ENCODE measurements around the gene RPEL1. TPM values are rescaled to one million over a fixed set of nuclear protein-coding genes. Genes with fewer than 3 reads are reported as not detected.

RPEL1 gene
- total RNA-seq, 2 donors from 2014 or later = not detected

DNA sequence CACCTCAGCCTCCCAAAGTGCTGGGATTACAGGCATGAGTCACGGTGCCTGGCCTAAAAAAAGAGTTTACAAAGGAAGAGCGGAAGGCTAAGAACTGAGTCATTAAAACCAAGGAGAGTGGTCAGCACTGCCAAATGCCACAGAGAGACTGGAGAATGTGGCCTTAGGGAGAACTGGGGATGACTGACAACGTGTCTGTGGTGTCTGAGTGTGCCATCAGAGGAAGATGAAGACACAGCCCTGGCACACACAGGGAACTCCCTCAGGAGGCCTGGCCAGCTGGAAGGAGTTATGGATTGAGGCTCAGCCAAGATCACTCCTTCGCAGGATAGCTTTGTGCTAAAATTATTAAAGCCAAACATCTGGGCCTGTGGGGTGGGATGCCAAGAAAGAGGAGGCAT, 27.4 kb downstream of the RPEL1 start:
- DNase-seq (ENCODE audit: low spot score) (peak; percentile 45), ATAC-seq (ENCODE audit: insufficient number of reproducible peaks, low FRiP score, low read depth) (peak; percentile 92)
- Histone ChIP-seq H3K4me3 (no peak overlapping the region), H3K9me3 (no peaks in the 10 kb centered on the region), H3K27me3 (replicated peaks; ENCODE audit: insufficient read depth) (peaks cover 3% of the 10 kb centered on the region), H3K36me3 (no peaks in the 10 kb centered on the region), H3K27ac (peak overlapping the region in 1 of 2 donors; percentile 57), H3K4me1 (ENCODE audit: control insufficient read depth in 1 of 2, low read depth in 2 of 2) (peaks cover 16 to 29% of the 10 kb centered on the region in 2 donors)
- TF ChIP-seq, protein P1, sequence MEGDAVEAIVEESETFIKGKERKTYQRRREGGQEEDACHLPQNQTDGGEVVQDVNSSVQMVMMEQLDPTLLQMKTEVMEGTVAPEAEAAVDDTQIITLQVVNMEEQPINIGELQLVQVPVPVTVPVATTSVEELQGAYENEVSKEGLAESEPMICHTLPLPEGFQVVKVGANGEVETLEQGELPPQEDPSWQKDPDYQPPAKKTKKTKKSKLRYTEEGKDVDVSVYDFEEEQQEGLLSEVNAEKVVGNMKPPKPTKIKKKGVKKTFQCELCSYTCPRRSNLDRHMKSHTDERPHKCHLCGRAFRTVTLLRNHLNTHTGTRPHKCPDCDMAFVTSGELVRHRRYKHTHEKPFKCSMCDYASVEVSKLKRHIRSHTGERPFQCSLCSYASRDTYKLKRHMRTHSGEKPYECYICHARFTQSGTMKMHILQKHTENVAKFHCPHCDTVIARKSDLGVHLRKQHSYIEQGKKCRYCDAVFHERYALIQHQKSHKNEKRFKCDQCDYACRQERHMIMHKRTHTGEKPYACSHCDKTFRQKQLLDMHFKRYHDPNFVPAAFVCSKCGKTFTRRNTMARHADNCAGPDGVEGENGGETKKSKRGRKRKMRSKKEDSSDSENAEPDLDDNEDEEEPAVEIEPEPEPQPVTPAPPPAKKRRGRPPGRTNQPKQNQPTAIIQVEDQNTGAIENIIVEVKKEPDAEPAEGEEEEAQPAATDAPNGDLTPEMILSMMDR (IDR thresholded peaks at IDR 0.05) = no peak

DNA sequence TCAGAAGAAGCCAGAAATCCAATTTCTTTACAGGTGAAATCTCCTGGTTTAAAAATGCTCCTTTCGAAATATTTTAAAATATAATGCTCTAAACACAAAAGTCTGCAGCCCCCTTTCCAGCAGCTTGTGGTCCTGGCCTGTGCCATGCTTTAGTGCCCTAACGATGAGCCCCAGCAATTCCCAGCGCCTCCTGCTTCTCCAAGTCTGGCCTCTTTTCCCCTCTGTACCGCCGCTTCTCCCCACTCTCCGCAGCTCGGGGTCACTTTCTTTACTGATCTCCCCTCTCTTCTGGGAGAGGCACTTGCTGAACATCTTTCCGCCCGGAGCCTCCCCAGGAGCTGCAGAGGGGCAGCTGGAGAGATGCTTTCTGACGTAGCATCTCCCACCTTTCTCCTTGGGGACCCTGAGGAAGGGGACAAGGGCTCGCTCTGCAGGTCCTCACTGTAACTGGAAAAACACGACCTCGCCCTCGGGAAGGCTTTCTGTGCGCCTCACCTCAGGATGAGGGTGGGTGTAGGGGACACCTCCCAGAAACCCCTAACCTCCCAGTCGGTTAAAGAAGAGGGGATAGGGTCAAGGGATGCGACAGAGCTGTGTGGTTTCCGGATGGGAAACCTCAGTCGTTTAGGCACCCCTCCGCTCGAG, 30.7 kb downstream of the RPEL1 start:
- no peaks in the 10 kb centered on the region for H3K9me3 ChIP-seq
- H3K27ac ChIP-seq = no peak overlapping the region
- TF ChIP-seq, protein P1 (IDR thresholded peaks at IDR 0.05) = no peak
- ATAC-seq (ENCODE audit: insufficient number of reproducible peaks, low FRiP score, low read depth) = no peak
- H3K36me3 ChIP-seq = no peaks in the 10 kb centered on the region
- DNase-seq (ENCODE audit: low spot score) = no peak
- peaks cover 16 to 30% of the 10 kb centered on the region in 2 donors for H3K4me1 ChIP-seq (ENCODE audit: control insufficient read depth in 1 of 2, low read depth in 2 of 2)
- H3K27me3 ChIP-seq (replicated peaks; ENCODE audit: insufficient read depth) = peaks cover 5% of the 10 kb centered on the region
- no peak overlapping the region for H3K4me3 ChIP-seq

DNA sequence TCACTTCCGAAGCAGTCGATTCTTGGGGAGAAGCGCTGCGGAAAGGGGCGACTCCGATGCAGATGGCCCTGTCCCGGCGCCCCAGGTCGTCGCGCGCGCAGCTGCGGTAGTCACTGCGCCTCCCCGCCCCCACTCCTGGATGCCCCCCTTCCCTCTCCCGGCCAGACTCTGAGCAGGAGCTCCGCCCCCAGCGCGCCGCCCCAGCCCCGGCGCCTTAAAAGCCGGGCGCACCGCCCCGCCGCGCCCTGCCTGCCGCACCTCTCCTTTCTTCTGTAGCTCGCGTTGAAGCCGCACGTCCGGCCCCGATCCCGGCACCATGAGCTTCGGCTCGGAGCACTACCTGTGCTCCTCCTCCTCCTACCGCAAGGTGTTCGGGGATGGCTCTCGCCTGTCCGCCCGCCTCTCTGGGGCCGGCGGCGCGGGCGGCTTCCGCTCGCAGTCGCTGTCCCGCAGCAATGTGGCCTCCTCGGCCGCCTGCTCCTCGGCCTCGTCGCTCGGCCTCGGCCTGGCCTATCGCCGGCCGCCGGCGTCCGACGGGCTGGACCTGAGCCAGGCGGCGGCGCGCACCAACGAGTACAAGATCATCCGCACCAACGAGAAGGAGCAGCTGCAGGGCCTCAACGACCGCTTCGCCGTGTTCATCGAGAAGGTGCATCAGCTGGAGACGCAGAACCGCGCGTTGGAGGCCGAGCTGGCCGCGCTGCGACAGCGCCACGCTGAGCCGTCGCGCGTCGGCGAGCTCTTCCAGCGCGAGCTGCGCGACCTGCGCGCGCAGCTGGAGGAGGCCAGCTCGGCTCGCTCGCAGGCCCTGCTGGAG, 31.4 kb downstream of the RPEL1 start, which contains the start of gene INA:
INA (plus strand) TSS at position 243 of the 817 bp plus-strand sequence; CDS start at position 317, 74 bp downstream.
- ATAC-seq (ENCODE audit: insufficient number of reproducible peaks, low FRiP score, low read depth) (no peak), DNase-seq (ENCODE audit: low spot score) (no peak)
- no peaks in the 10 kb centered on the region for H3K36me3 ChIP-seq
- TF ChIP-seq, protein P1 (IDR thresholded peaks at IDR 0.05) = no peak
- H3K27me3 ChIP-seq (replicated peaks; ENCODE audit: insufficient read depth) = peaks cover 5% of the 10 kb centered on the region
- peaks cover 16 to 30% of the 10 kb centered on the region in 2 donors for H3K4me1 ChIP-seq (ENCODE audit: control insufficient read depth in 1 of 2, low read depth in 2 of 2)
- no peaks in the 10 kb centered on the region for H3K9me3 ChIP-seq
- H3K4me3 ChIP-seq = peak within 1 kb of the TSS; percentile 59
- no peak within 1 kb of the TSS for H3K27ac ChIP-seq

DNA sequence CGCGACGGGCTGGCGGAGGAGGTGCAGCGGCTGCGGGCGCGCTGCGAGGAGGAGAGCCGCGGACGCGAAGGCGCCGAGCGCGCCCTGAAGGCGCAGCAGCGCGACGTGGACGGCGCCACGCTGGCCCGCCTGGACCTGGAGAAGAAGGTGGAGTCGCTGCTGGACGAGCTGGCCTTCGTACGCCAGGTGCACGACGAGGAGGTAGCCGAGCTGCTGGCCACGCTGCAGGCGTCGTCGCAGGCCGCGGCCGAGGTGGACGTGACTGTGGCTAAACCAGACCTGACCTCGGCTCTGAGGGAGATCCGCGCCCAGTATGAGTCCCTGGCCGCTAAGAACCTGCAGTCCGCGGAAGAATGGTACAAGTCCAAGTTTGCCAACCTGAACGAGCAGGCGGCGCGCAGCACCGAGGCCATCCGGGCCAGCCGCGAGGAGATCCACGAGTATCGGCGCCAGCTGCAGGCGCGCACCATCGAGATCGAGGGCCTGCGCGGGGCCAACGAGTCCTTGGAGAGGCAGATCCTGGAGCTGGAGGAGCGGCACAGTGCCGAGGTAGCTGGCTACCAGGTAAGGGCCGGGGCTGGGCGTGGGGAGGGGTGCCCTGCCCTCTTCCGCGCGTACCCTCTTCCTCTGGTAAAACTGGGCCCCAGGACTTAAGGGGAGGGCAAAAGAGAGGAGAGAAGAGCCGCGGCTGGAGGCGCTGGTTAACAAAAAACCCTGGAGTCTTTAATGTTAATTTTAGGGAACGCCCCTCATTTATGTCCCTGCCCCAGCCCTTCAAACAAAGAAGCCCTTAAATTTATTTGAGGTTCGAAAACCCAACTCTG, 32.2 kb downstream of the RPEL1 start:
- ATAC-seq (ENCODE audit: insufficient number of reproducible peaks, low FRiP score, low read depth) (no peak), DNase-seq (ENCODE audit: low spot score) (no peak)
- Histone ChIP-seq H3K9me3 (no peaks in the 10 kb centered on the region), H3K27ac (no peak overlapping the region), H3K36me3 (no peaks in the 10 kb centered on the region), H3K4me3 (peak overlapping the region; percentile 59), H3K27me3 (replicated peaks; ENCODE audit: insufficient read depth) (peaks cover 5% of the 10 kb centered on the region), H3K4me1 (ENCODE audit: control insufficient read depth in 1 of 2, low read depth in 2 of 2) (peaks cover 16 to 28% of the 10 kb centered on the region in 2 donors)
- TF ChIP-seq, protein P1 (IDR thresholded peaks at IDR 0.05) = no peak

DNA sequence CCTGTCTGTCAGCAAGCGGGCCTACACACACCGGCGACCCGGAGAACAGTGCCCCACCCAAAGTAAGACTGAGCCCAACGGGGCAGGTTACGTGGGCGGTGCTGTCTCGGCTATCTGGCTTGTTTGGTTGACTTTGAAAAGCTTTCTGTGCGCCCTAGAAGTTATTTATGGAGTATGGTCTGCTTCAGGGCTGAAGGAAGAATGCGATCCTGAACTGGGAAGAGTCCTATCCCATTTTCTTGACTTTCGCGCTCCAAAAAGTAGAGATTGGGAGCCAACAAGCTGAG, 32.8 kb downstream of the RPEL1 start:
- Histone ChIP-seq H3K27me3 (replicated peaks; ENCODE audit: insufficient read depth) (peaks cover 5% of the 10 kb centered on the region), H3K9me3 (no peaks in the 10 kb centered on the region), H3K27ac (no peak overlapping the region), H3K4me1 (ENCODE audit: control insufficient read depth in 1 of 2, low read depth in 2 of 2) (peaks cover 11 to 22% of the 10 kb centered on the region in 2 donors), H3K36me3 (no peaks in the 10 kb centered on the region), H3K4me3 (no peak overlapping the region)
- DNase-seq (ENCODE audit: low spot score) (no peak), ATAC-seq (ENCODE audit: insufficient number of reproducible peaks, low FRiP score, low read depth) (no peak)
- TF ChIP-seq, protein P1 (IDR thresholded peaks at IDR 0.05) = no peak

All from thoracic aorta (tissue), 2 donors.